ENCODE results near the gene TWF1.

- TF ChIP-seq, protein P1, sequence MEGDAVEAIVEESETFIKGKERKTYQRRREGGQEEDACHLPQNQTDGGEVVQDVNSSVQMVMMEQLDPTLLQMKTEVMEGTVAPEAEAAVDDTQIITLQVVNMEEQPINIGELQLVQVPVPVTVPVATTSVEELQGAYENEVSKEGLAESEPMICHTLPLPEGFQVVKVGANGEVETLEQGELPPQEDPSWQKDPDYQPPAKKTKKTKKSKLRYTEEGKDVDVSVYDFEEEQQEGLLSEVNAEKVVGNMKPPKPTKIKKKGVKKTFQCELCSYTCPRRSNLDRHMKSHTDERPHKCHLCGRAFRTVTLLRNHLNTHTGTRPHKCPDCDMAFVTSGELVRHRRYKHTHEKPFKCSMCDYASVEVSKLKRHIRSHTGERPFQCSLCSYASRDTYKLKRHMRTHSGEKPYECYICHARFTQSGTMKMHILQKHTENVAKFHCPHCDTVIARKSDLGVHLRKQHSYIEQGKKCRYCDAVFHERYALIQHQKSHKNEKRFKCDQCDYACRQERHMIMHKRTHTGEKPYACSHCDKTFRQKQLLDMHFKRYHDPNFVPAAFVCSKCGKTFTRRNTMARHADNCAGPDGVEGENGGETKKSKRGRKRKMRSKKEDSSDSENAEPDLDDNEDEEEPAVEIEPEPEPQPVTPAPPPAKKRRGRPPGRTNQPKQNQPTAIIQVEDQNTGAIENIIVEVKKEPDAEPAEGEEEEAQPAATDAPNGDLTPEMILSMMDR (IDR thresholded peaks at IDR 0.05; ENCODE audit: low read depth, low read length), result peak; percentile 60
- TF ChIP-seq EZH2phosphoT487 (IDR thresholded peaks at IDR 0.05; ENCODE audit: low read depth), result no peak
These were observed 29.6 kb downstream of the TWF1 start for GRCh38 chr12:43776498-43776897.

Data from OCI-LY3 (cell line).